HCT116 (cell line): Measurements from ENCODE around the gene CCL1. TPM values are rescaled to one million over a fixed set of nuclear protein-coding genes. Genes with fewer than 3 reads are reported as not detected.

Experiments
- ATAC-seq: fragments of 200-7000 bp; cut with Tn5 transposase; 2 replicates; pipeline ENCODE4 v1.9.1; 2020; ENCODE audit warnings: mild to moderate bottlenecking, moderate library complexity
- BruUV-seq: library from RNA; stranded (reverse); fragments of 400-500 nt; replicated peaks from 2 replicates; lab custom pipeline; 2021; lab: Mats Ljungman, UMichigan
- CTCF ChIA-PET: fragments of 300-600 bp; sonication (Branson Sonifier 250); formaldehyde crosslinking; loops from one replicate; lab custom pipeline; 2021; ENCODE audit warnings: antibody characterized with exemption; lab: Charles Lee
- POLR2A ChIA-PET: fragments of 300-600, 350-600 bp; sonication (Branson Sonifier 250); formaldehyde crosslinking; loops from one replicate; lab custom pipeline; 2021; ENCODE audit warnings: antibody characterized with exemption; lab: Charles Lee
- RAD21 ChIA-PET, 2 experiments: fragments of 300-600 bp; sonication (Branson Sonifier 250); formaldehyde crosslinking; loops; one replicate each; lab custom pipeline; 2023; ENCODE audit warnings: low total read pairs in 2 of 2; ENCODE audit not compliant: uncharacterized antibody in 2 of 2, unreplicated experiment in 2 of 2, low non-redundant PET in 1 of 2; lab: Charles Lee
- DNase-seq: peaks from one replicate; pipeline ENCODE4 v3.0.0-alpha.2; 2010; ENCODE audit warnings: low read depth, low spot score
- H2AFZ ChIP-seq: fragments of 200-600 bp; shearing (Covaris generic), sonication (generic); 2 replicates; pipeline ENCODE4 v1.6.1; 2017; ENCODE audit warnings: low read depth, mixed run types, mixed read lengths, antibody characterized with exemption, low read length; ENCODE audit not compliant: poor library complexity, severe bottlenecking
- H3K27ac ChIP-seq: 2 replicates; pipeline ENCODE4 v1.5.1; 2012; ENCODE audit warnings: low read depth, low read length
- H3K27me3 ChIP-seq: fragments of 200-600 bp; sonication (generic); 2 replicates; pipeline ENCODE4 v1.6.1; 2016; ENCODE audit warnings: mixed run types, low read length, mixed read lengths; ENCODE audit not compliant: insufficient read depth
- H3K36me3 ChIP-seq, 2 experiments: fragments of 200-500 bp in 1 of 2; fragments of 200-600 bp in 1 of 2; sonication (Bioruptor generic) in 1 of 2; sonication (generic) in 1 of 2; 2 replicates each; pipeline versions ENCODE4 v1.5.1 to v1.6.1; 2014 to 2016; ENCODE audit warnings: low read length in 2 of 2, inconsistent platforms in 1 of 2, mixed read lengths in 1 of 2, mixed run types in 1 of 2; ENCODE audit not compliant: insufficient read depth in 2 of 2, control insufficient read depth in 1 of 2
- H3K4me1 ChIP-seq, 2 experiments: fragments of 200-600 bp in 1 of 2; sonication (generic) in 1 of 2; 2 replicates each; pipeline versions ENCODE4 v1.5.1 to v1.6.1; 2012 to 2017; ENCODE audit warnings: low read length in 2 of 2, inconsistent platforms in 1 of 2, mild to moderate bottlenecking in 1 of 2, mixed read lengths in 1 of 2, mixed run types in 1 of 2, moderate library complexity in 1 of 2; ENCODE audit not compliant: insufficient read depth in 2 of 2, control insufficient read depth in 1 of 2
- H3K4me2 ChIP-seq: fragments of 200-600 bp; sonication (generic); 2 replicates; pipeline ENCODE4 v1.6.1; 2017; ENCODE audit warnings: mixed run types, low read length, mixed read lengths
- H3K4me3 ChIP-seq, 2 experiments: fragments of 200-600 bp in 1 of 2; sonication (generic) in 1 of 2; replicated peaks in 1 of 2; 2 replicates each; pipeline ENCODE4 v1.5.1; 2011 to 2016; ENCODE audit warnings: low read length in 2 of 2, control low read depth in 1 of 2, low read depth in 1 of 2, mild to moderate bottlenecking in 1 of 2, mixed read lengths in 1 of 2, mixed run types in 1 of 2
- H3K79me2 ChIP-seq: fragments of 200-600 bp; sonication (generic); 2 replicates; pipeline ENCODE4 v1.6.1; 2017; ENCODE audit warnings: mild to moderate bottlenecking, mixed run types, low read length, moderate library complexity, mixed read lengths; ENCODE audit not compliant: insufficient read depth
- H3K9ac ChIP-seq: fragments of 200-600 bp; sonication (generic); 2 replicates; pipeline ENCODE4 v1.6.1; 2016; ENCODE audit warnings: low read length, mixed read lengths
- H3K9me2 ChIP-seq: fragments of 200-600 bp; sonication (generic), shearing (Covaris generic); 2 replicates; pipeline ENCODE4 v1.6.1; 2017; ENCODE audit warnings: mixed run types, mild to moderate bottlenecking, moderate library complexity; ENCODE audit not compliant: insufficient read depth
- H3K9me3 ChIP-seq, 2 experiments: fragments of 200-500 bp in 1 of 2; fragments of 200-600 bp in 1 of 2; sonication (Bioruptor generic) in 1 of 2; sonication (generic) in 1 of 2; 2 replicates each; pipeline ENCODE4 v1.6.1; 2014 to 2017; ENCODE audit warnings: low read length in 2 of 2, mixed read lengths in 2 of 2, inconsistent platforms in 1 of 2, low read depth in 1 of 2, mild to moderate bottlenecking in 1 of 2, mixed run types in 1 of 2, moderate library complexity in 1 of 2; ENCODE audit not compliant: control insufficient read depth in 1 of 2, insufficient read depth in 1 of 2
- H4K20me1 ChIP-seq: fragments of 200-600 bp; sonication (generic), shearing (Covaris generic); 2 replicates; pipeline ENCODE4 v1.6.1; 2017; ENCODE audit warnings: mixed run types, mild to moderate bottlenecking, moderate library complexity; ENCODE audit not compliant: insufficient read depth
- ATF3 ChIP-seq: IDR thresholded peaks from 2 replicates; pipeline ENCODE4 v1.6.1; 2012
- CEBPB ChIP-seq: IDR thresholded peaks from 2 replicates; pipeline ENCODE4 v1.6.1; 2012; ENCODE audit warnings: low read depth
- CTCF ChIP-seq, 3 experiments: fragments of 200-600 bp in 1 of 3; sonication (generic) in 1 of 3; IDR thresholded peaks in 2 of 3; conservative IDR thresholded peaks in 1 of 3; 2 replicates each; pipeline ENCODE4 v1.5.1; 2012 to 2017; ENCODE audit warnings: low read depth in 2 of 3, low read length in 2 of 3, antibody characterized with exemption in 1 of 3, borderline replicate concordance in 1 of 3, control low read depth in 1 of 3, mild to moderate bottlenecking in 1 of 3, mixed read lengths in 1 of 3, mixed run types in 1 of 3, moderate library complexity in 1 of 3; ENCODE audit not compliant: insufficient read depth in 1 of 3
- ELF1 ChIP-seq: IDR thresholded peaks from 2 replicates; pipeline ENCODE4 v1.6.1; 2012; ENCODE audit warnings: low read depth, borderline replicate concordance
- EZH2 ChIP-seq: fragments of 200-600 bp; sonication (generic); IDR thresholded peaks from 2 replicates; pipeline ENCODE4 v1.6.1; 2017; ENCODE audit warnings: antibody characterized with exemption, mixed run types
- FOSL1 ChIP-seq: IDR thresholded peaks from 2 replicates; pipeline ENCODE4 v1.6.1; 2012; ENCODE audit warnings: low read depth
- JUND ChIP-seq: IDR thresholded peaks from 2 replicates; pipeline ENCODE4 v1.6.1; 2012
- RAD21 ChIP-seq: IDR thresholded peaks from 2 replicates; pipeline ENCODE4 v1.6.1; 2012; ENCODE audit warnings: low read depth, mild to moderate bottlenecking
- REST ChIP-seq: IDR thresholded peaks from 2 replicates; pipeline ENCODE4 v1.6.1; 2012; ENCODE audit warnings: low read depth
- SIN3A ChIP-seq: IDR thresholded peaks from 2 replicates; pipeline ENCODE4 v1.6.1; 2012; ENCODE audit warnings: low read depth
- SP1 ChIP-seq: IDR thresholded peaks from 2 replicates; pipeline ENCODE4 v1.6.1; 2012; ENCODE audit warnings: low read depth
- SRF ChIP-seq: IDR thresholded peaks from 2 replicates; pipeline ENCODE4 v1.6.1; 2012; ENCODE audit warnings: low read depth
- TCF7L2 ChIP-seq: IDR thresholded peaks from 2 replicates; pipeline ENCODE4 v1.7.0; 2011; ENCODE audit warnings: borderline replicate concordance, inconsistent platforms; ENCODE audit not compliant: insufficient read depth, insufficient read length; ENCODE audit errors: extremely low read depth
- YY1 ChIP-seq: IDR thresholded peaks from 2 replicates; pipeline ENCODE4 v1.6.1; 2011; ENCODE audit warnings: low read length, low read depth, moderate library complexity, mild to moderate bottlenecking; ENCODE audit not compliant: insufficient replicate concordance; ENCODE audit errors: extremely low read depth
- ZFX ChIP-seq: fragments of 450-650 bp; IDR thresholded peaks from 2 replicates; pipeline ENCODE4 v1.6.1; 2017
- ZNF274 ChIP-seq: fragments of 200-500 bp; sonication (Bioruptor generic); IDR thresholded peaks from 2 replicates; pipeline ENCODE4 v1.6.1; 2014; ENCODE audit warnings: mild to moderate bottlenecking, low read depth, low read length, inconsistent platforms
- intact Hi-C: fragments of 100-400 bp; cut with micrococcal nuclease; formaldehyde crosslinking; loops from 2 replicates; pipeline ENCODE4 v1.10.0; 2022
- total RNA-seq: library from RNA; stranded (reverse); gene quantifications from one replicate; pipeline ENCODE4 v1.2.1, GENCODE V29; 2021; ENCODE audit not compliant: unreplicated experiment

CCL1 gene
- total RNA-seq, 1 experiment from 2014 or later = not detected

- TF ChIP-seq JUND (no peak), RAD21 (no peak), ELF1 (no peak), SIN3A (no peak), CEBPB (no peak), SRF (no peak), CTCF (IDR thresholded peaks at IDR 0.05 in 2 of 3, conservative IDR thresholded peaks at IDR 0.05 in 1 of 3; ENCODE audit: borderline replicate concordance in 1 of 3, insufficient read depth in 1 of 3, low read depth in 2 of 3, low read length in 2 of 3) (no peak), FOSL1 (no peak)
These were observed 23.3 kb upstream of the CCL1 start (continued) for GRCh38 chr17:34386343-34386696.

GRCh38 chr17:34384822-34385605 is 22.0 kb upstream of the CCL1 start:
- Histone ChIP-seq H3K36me3 (no peaks in the 10 kb centered on the region), H3K27me3 (peaks cover 51% of the 10 kb centered on the region), H3K4me1 (no peaks in the 10 kb centered on the region), H3K4me3 (no peak overlapping the region), H3K9me2 (no peaks in the 10 kb centered on the region), H3K79me2 (no peaks in the 10 kb centered on the region), H3K27ac (no peak overlapping the region), H2AFZ (no peak overlapping the region), H3K9me3 (no peaks in the 10 kb centered on the region), H4K20me1 (no peaks in the 10 kb centered on the region), H3K9ac (no peak overlapping the region), H3K4me2 (no peak overlapping the region)
- DNase-seq (no peak), ATAC-seq (no peak)
- ChIA-PET POLR2A (no interaction called here), RAD21 (no interaction called here), CTCF (interaction anchor here (1.2 kb wide), 1 partner anchor 23 kb away, joined by 3 read pairs; no protein-coding TSS in a partner anchor)
- BruUV-seq = no TSS peak
- intact Hi-C loops = loop anchor here (10.0 kb wide), 1 partner anchor 60 kb away; no protein-coding TSS in a partner anchor
- TF ChIP-seq ATF3 = no peak
- no peak for TF ChIP-seq ZFX
- no peak for TF ChIP-seq REST
- no peak for TF ChIP-seq EZH2
- no peak for TF ChIP-seq TCF7L2
- no peak for TF ChIP-seq YY1
- TF ChIP-seq ZNF274 = no peak
- TF ChIP-seq SP1 = no peak
